ENCODE data around the gene ASCL5.

Gene ASCL5

GRCh38 chr1:201080135-201080534, 46.8 kb downstream of the ASCL5 start:
- no peak for DNase-seq

- no peak for DNase-seq
Measured at GRCh38 chr1:201077736-201078135, 49.2 kb downstream of the ASCL5 start.

- no peak for DNase-seq
Measured at GRCh38 chr1:201077116-201077515, 49.9 kb downstream of the ASCL5 start.

GRCh38 chr1:201076092-201076491, 50.9 kb downstream of the ASCL5 start:
- DNase-seq, result no peak

- DNase-seq, result no peak
Measured at GRCh38 chr1:201074018-201074417, 53.0 kb downstream of the ASCL5 start.

GRCh38 chr1:201072922-201073321, 54.1 kb downstream of the ASCL5 start:
- DNase-seq, result no peak

GRCh38 chr1:201072149-201072548, 54.8 kb downstream of the ASCL5 start:
- no peak for DNase-seq

- DNase-seq, result no peak
Measured at GRCh38 chr1:201069636-201070035, 57.3 kb downstream of the ASCL5 start.

- DNase-seq, result no peak
Measured at GRCh38 chr1:201068976-201069375, 58.0 kb downstream of the ASCL5 start.

- DNase-seq, result no peak
Measured at GRCh38 chr1:201066986-201067385, 60.0 kb downstream of the ASCL5 start.

GRCh38 chr1:201065686-201066085, 61.3 kb downstream of the ASCL5 start:
- DNase-seq, result no peak

- no peak for DNase-seq
Measured at GRCh38 chr1:201064806-201065205, 62.2 kb downstream of the ASCL5 start.
